Osteocyte (in vitro differentiated cells): ENCODE measurements around the gene RSBN1L. TPM values are rescaled to one million over a fixed set of nuclear protein-coding genes. Genes with fewer than 3 reads are reported as not detected.

Experiments
- DNase-seq: peaks from one replicate; pipeline ENCODE4 v3.0.0; 2021; ENCODE audit warnings: mixed read lengths; ENCODE audit not compliant: unreplicated experiment; ENCODE audit errors: extremely low spot score
- H3K27ac Mint-ChIP-seq: one replicate; pipeline ENCODE4 v1.8.0; 2021; ENCODE audit warnings: mild to moderate bottlenecking, mixed read lengths; ENCODE audit not compliant: unreplicated experiment
- H3K27me3 Mint-ChIP-seq: one replicate; pipeline ENCODE4 v1.8.0; 2021; ENCODE audit warnings: mixed read lengths; ENCODE audit not compliant: unreplicated experiment
- H3K36me3 Mint-ChIP-seq: one replicate; pipeline ENCODE4 v1.8.0; 2021; ENCODE audit warnings: mixed read lengths; ENCODE audit not compliant: unreplicated experiment
- H3K4me1 Mint-ChIP-seq: one replicate; pipeline ENCODE4 v1.8.0; 2021; ENCODE audit warnings: mixed read lengths; ENCODE audit not compliant: unreplicated experiment
- H3K4me3 Mint-ChIP-seq: one replicate; pipeline ENCODE4 v1.8.0; 2021; ENCODE audit warnings: mild to moderate bottlenecking, moderate library complexity, mixed read lengths; ENCODE audit not compliant: unreplicated experiment
- H3K9me3 Mint-ChIP-seq: one replicate; pipeline ENCODE4 v1.8.0; 2021; ENCODE audit warnings: mixed read lengths; ENCODE audit not compliant: unreplicated experiment
- total RNA-seq: library from RNA; stranded (reverse); gene quantifications from 2 replicates; pipeline ENCODE4 v1.2.1, GENCODE V29; 2021
- TF ChIP-seq, protein P1 (sequence below): fragments of 200-600 bp; sonication (generic); IDR thresholded peaks from 2 replicates; pipeline ENCODE4 v1.5.0; 2021; ENCODE audit warnings: antibody characterized with exemption, mild to moderate bottlenecking, moderate library complexity

Gene RSBN1L
- total RNA-seq, 1 donor from 2014 or later, result 13.0 TPM

DNA sequence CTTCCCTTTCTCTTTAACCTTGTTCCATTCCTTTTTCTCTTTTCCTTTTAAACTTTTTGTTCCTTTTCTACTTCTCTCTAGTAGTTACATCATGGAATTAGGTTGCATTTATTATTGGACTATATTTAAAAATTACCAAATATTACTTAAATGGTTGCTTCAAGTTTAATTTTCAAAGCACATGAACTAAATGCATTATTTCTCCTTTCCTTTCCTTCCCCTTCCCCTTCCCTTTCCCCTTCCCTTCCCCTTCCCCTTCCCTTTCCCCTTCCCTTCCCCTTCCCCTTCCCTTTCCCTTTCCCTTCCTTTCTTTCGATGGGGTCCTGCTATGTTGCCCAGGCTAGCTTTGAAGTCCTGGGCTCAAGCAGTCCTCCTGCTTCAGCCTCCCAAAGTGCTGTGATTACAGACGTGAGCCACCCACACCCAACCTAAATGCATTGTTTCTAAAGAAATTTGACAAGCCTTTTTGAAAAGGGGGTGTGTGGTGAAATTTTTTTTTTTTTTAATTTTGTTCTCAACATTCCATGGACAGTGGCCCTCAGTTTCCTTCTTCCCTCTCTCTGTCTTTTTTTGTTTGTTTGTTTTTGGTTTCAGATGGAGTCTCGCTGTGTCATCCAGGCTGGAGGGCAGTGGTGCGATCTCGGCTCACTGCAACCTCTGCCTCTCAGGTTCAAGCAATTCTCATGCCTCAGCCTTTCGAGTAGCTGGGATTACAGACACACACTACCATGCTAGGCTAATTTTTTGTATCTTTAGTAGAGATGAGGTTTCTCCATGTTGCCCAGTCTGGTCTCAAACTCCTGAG, 70.7 kb downstream of the RSBN1L start:
- Mint-ChIP-seq H3K27me3 (no peaks in the 10 kb centered on the region), H3K27ac (no peak overlapping the region), H3K4me3 (no peak overlapping the region), H3K4me1 (peaks cover 13% of the 10 kb centered on the region), H3K36me3 (peaks cover 14% of the 10 kb centered on the region), H3K9me3 (no peaks in the 10 kb centered on the region)
- no peak for DNase-seq
- TF ChIP-seq, protein P1, sequence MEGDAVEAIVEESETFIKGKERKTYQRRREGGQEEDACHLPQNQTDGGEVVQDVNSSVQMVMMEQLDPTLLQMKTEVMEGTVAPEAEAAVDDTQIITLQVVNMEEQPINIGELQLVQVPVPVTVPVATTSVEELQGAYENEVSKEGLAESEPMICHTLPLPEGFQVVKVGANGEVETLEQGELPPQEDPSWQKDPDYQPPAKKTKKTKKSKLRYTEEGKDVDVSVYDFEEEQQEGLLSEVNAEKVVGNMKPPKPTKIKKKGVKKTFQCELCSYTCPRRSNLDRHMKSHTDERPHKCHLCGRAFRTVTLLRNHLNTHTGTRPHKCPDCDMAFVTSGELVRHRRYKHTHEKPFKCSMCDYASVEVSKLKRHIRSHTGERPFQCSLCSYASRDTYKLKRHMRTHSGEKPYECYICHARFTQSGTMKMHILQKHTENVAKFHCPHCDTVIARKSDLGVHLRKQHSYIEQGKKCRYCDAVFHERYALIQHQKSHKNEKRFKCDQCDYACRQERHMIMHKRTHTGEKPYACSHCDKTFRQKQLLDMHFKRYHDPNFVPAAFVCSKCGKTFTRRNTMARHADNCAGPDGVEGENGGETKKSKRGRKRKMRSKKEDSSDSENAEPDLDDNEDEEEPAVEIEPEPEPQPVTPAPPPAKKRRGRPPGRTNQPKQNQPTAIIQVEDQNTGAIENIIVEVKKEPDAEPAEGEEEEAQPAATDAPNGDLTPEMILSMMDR, result no peak

DNA sequence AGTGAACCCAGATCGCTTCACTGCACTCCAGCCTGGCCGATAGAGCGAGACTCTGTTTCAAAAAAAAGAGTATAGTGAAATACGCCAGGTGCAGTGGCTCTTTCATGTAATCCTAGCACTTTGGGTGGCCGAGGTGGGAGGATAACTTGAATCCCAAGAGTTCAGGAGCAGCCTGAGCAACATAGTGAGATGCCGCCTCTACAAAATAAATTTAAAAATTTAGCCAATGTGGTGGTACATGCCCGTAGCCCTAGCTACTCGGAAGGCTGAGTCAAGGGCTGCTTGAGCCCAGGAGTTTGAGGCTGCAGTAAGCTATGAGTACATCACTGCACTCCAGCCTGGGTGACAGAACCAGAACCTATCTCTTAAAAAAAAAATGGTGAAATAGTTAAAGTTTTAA, 74.1 kb downstream of the RSBN1L start:
- no peak overlapping the region for H3K27ac Mint-ChIP-seq
- no peaks in the 10 kb centered on the region for H3K27me3 Mint-ChIP-seq
- H3K36me3 Mint-ChIP-seq, result peaks cover 24% of the 10 kb centered on the region

DNA sequence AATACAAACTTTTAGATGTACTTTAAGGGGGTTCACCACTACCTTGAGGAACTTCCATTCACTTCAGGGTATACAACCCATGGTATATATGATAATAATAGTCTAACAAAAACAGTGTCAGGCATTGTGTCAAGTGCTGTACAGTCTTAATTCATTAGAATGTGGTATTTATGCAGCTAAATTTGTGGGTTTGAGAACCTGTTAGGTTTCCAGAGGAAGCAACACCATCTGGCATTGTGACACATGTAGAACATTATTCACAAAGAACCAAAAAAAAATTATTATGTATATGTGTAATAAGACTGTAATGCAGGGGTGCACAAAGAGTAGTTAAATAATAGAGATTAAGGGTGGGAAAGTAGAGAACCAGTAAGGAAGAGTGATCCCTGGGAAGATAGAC, 75.6 kb downstream of the RSBN1L start:
- TF ChIP-seq, protein P1, result no peak
- Mint-ChIP-seq H3K9me3 (peaks cover 8% of the 10 kb centered on the region), H3K27me3 (no peaks in the 10 kb centered on the region), H3K4me1 (peaks cover 3% of the 10 kb centered on the region), H3K36me3 (peaks cover 33% of the 10 kb centered on the region), H3K4me3 (no peak overlapping the region), H3K27ac (no peak overlapping the region)
- DNase-seq, result no peak

More for the DNA sequence above, 74.1 kb downstream of the RSBN1L start:
- Mint-ChIP-seq H3K4me3 (no peak overlapping the region), H3K4me1 (peaks cover 12% of the 10 kb centered on the region), H3K9me3 (no peaks in the 10 kb centered on the region)
- TF ChIP-seq, protein P1, result no peak
- no peak for DNase-seq

DNA sequence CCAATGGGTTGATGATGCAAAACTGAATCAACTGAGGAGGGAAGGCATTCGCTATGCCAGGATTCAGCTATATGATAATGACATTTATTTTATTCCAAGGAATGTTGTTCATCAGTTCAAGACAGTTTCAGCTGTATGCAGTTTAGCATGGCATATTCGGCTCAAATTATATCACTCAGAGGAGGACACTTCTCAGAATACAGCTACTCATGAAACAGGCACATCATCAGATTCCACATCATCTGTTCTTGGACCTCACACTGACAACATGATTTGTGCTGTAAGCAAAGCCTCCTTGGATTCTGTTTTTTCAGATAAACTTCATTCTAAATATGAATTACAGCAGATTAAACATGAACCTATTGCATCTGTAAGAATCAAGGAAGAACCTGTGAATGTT, 82.3 kb downstream of the RSBN1L start:
- no peaks in the 10 kb centered on the region for H3K27me3 Mint-ChIP-seq
- no peak for DNase-seq
- TF ChIP-seq, protein P1, result no peak
- peaks cover 14% of the 10 kb centered on the region for H3K9me3 Mint-ChIP-seq
- H3K27ac Mint-ChIP-seq, result no peak overlapping the region
- H3K4me3 Mint-ChIP-seq, result no peak overlapping the region
- peaks cover 54% of the 10 kb centered on the region for H3K36me3 Mint-ChIP-seq
- no peaks in the 10 kb centered on the region for H3K4me1 Mint-ChIP-seq

DNA sequence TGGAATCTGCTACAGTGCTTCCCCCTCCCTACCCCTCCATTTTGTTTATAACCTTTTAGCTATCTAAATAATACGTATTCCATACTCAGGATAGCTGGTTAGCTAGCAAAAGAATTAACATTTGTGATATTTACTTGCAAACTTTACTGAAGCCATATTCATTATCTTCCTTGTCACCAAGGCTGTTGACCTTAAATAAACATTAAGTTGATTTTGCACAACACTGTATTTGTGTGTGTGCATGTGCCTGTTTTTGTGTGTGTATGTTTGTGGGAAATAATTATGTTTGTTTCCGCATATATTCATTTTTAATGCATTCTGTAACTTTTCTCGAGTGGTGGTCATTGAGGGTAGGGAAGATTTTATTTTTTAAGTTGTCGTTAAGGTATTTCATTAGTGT, 86.1 kb downstream of the RSBN1L start:
- H3K36me3 Mint-ChIP-seq, result peaks cover 39% of the 10 kb centered on the region
- DNase-seq, result no peak
- H3K9me3 Mint-ChIP-seq, result peaks cover 2% of the 10 kb centered on the region
- H3K27me3 Mint-ChIP-seq, result no peaks in the 10 kb centered on the region
- H3K4me3 Mint-ChIP-seq, result no peak overlapping the region
- no peaks in the 10 kb centered on the region for H3K4me1 Mint-ChIP-seq
- H3K27ac Mint-ChIP-seq, result no peak overlapping the region
- TF ChIP-seq, protein P1, result no peak
